NB4 (cell line): ENCODE results near the gene NTM.

Experiments
- CTCF ChIP-seq: IDR thresholded peaks from one replicate; pipeline ENCODE4 v1.5.1; 2012; ENCODE audit warnings: low read depth, low read length
- MAX ChIP-seq: IDR thresholded peaks from 2 replicates; pipeline ENCODE4 v1.6.1; 2011; ENCODE audit warnings: low read depth, low read length
- MYC ChIP-seq: IDR thresholded peaks from 2 replicates; pipeline ENCODE4 v1.6.1; 2011; ENCODE audit warnings: low read depth, low read length
- POLR2A ChIP-seq: IDR thresholded peaks from 2 replicates; pipeline ENCODE4 v1.6.1; 2011; ENCODE audit warnings: mild to moderate bottlenecking; ENCODE audit not compliant: insufficient read length; ENCODE audit errors: extremely low read depth

- no peak for TF ChIP-seq CTCF
- no peak for TF ChIP-seq POLR2A
- TF ChIP-seq MAX, result no peak
- no peak for TF ChIP-seq MYC
These were observed 542.9 kb downstream of the NTM start for GRCh38 chr11:131913267-131913666.
